Measurements from ENCODE around the gene SOX6. TPM values are rescaled to one million over a fixed set of nuclear protein-coding genes. Genes with fewer than 3 reads are reported as not detected.

Gene SOX6
- total and polyA plus RNA-seq, 2 experiments from 2014 or later = 0.03 to 0.66 TPM

GRCh38 chr11:16266021-16266420 lies 90.3 kb downstream of the SOX6 start:
- Histone ChIP-seq H3K4me1 (ENCODE audit: insufficient read depth) (no peaks in the 10 kb centered on the region), H3K4me3 (no peak overlapping the region), H3K36me3 (ENCODE audit: insufficient read depth) (no peaks in the 10 kb centered on the region), H2AFZ (no peak overlapping the region), H3F3A (replicated peaks; ENCODE audit: low read depth) (no peaks in the 10 kb centered on the region), H3K27me3 (ENCODE audit: insufficient read depth) (no peaks in the 10 kb centered on the region), H3K27ac (ENCODE audit: low read depth) (no peak overlapping the region), H3K9me2 (ENCODE audit: insufficient read depth) (no peaks in the 10 kb centered on the region), H3K4me2 (no peak overlapping the region), H4K20me1 (replicated peaks; ENCODE audit: insufficient read depth) (no peaks in the 10 kb centered on the region), H3K79me2 (replicated peaks; ENCODE audit: insufficient read depth) (no peaks in the 10 kb centered on the region)
- ATAC-seq (no peak), DNase-seq (ENCODE audit: low spot score) (no peak)
- H3K4me1 Mint-ChIP-seq = no peaks in the 10 kb centered on the region
- H3K4me3 Mint-ChIP-seq = no peak overlapping the region
- TF ChIP-seq REST (IDR thresholded peaks at IDR 0.05; ENCODE audit: unreplicated experiment) (no peak), EZH2 (IDR thresholded peaks at IDR 0.05; ENCODE audit: low read depth, unreplicated experiment) (no peak), STAT1 (IDR thresholded peaks at IDR 0.05; ENCODE audit: unreplicated experiment) (no peak), EZH2phosphoT487 (IDR thresholded peaks at IDR 0.05; ENCODE audit: unreplicated experiment) (no peak), ZNF114 (CRISPR knock-in tag; IDR thresholded peaks at IDR 0.05) (no peak), POLR2AphosphoS5 (IDR thresholded peaks at IDR 0.05; ENCODE audit: low read depth) (no peak), ZNF331 (CRISPR knock-in tag; IDR thresholded peaks at IDR 0.05; ENCODE audit: low read depth) (no peak), JUNB (IDR thresholded peaks at IDR 0.05; ENCODE audit: unreplicated experiment) (no peak), CREB1 (CRISPR knock-in tag; IDR thresholded peaks at IDR 0.05; ENCODE audit: low read depth) (no peak), NANOG (IDR thresholded peaks at IDR 0.05; ENCODE audit: borderline replicate concordance) (no peak)
- TF ChIP-seq, protein P1, sequence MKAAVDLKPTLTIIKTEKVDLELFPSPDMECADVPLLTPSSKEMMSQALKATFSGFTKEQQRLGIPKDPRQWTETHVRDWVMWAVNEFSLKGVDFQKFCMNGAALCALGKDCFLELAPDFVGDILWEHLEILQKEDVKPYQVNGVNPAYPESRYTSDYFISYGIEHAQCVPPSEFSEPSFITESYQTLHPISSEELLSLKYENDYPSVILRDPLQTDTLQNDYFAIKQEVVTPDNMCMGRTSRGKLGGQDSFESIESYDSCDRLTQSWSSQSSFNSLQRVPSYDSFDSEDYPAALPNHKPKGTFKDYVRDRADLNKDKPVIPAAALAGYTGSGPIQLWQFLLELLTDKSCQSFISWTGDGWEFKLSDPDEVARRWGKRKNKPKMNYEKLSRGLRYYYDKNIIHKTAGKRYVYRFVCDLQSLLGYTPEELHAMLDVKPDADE (IDR thresholded peaks at IDR 0.05) = no peak
- TF ChIP-seq, protein P2, sequence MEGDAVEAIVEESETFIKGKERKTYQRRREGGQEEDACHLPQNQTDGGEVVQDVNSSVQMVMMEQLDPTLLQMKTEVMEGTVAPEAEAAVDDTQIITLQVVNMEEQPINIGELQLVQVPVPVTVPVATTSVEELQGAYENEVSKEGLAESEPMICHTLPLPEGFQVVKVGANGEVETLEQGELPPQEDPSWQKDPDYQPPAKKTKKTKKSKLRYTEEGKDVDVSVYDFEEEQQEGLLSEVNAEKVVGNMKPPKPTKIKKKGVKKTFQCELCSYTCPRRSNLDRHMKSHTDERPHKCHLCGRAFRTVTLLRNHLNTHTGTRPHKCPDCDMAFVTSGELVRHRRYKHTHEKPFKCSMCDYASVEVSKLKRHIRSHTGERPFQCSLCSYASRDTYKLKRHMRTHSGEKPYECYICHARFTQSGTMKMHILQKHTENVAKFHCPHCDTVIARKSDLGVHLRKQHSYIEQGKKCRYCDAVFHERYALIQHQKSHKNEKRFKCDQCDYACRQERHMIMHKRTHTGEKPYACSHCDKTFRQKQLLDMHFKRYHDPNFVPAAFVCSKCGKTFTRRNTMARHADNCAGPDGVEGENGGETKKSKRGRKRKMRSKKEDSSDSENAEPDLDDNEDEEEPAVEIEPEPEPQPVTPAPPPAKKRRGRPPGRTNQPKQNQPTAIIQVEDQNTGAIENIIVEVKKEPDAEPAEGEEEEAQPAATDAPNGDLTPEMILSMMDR (conservative IDR thresholded peaks at IDR 0.05; ENCODE audit: low read depth in 2 of 2) = no peak
- TF ChIP-seq, protein P3, sequence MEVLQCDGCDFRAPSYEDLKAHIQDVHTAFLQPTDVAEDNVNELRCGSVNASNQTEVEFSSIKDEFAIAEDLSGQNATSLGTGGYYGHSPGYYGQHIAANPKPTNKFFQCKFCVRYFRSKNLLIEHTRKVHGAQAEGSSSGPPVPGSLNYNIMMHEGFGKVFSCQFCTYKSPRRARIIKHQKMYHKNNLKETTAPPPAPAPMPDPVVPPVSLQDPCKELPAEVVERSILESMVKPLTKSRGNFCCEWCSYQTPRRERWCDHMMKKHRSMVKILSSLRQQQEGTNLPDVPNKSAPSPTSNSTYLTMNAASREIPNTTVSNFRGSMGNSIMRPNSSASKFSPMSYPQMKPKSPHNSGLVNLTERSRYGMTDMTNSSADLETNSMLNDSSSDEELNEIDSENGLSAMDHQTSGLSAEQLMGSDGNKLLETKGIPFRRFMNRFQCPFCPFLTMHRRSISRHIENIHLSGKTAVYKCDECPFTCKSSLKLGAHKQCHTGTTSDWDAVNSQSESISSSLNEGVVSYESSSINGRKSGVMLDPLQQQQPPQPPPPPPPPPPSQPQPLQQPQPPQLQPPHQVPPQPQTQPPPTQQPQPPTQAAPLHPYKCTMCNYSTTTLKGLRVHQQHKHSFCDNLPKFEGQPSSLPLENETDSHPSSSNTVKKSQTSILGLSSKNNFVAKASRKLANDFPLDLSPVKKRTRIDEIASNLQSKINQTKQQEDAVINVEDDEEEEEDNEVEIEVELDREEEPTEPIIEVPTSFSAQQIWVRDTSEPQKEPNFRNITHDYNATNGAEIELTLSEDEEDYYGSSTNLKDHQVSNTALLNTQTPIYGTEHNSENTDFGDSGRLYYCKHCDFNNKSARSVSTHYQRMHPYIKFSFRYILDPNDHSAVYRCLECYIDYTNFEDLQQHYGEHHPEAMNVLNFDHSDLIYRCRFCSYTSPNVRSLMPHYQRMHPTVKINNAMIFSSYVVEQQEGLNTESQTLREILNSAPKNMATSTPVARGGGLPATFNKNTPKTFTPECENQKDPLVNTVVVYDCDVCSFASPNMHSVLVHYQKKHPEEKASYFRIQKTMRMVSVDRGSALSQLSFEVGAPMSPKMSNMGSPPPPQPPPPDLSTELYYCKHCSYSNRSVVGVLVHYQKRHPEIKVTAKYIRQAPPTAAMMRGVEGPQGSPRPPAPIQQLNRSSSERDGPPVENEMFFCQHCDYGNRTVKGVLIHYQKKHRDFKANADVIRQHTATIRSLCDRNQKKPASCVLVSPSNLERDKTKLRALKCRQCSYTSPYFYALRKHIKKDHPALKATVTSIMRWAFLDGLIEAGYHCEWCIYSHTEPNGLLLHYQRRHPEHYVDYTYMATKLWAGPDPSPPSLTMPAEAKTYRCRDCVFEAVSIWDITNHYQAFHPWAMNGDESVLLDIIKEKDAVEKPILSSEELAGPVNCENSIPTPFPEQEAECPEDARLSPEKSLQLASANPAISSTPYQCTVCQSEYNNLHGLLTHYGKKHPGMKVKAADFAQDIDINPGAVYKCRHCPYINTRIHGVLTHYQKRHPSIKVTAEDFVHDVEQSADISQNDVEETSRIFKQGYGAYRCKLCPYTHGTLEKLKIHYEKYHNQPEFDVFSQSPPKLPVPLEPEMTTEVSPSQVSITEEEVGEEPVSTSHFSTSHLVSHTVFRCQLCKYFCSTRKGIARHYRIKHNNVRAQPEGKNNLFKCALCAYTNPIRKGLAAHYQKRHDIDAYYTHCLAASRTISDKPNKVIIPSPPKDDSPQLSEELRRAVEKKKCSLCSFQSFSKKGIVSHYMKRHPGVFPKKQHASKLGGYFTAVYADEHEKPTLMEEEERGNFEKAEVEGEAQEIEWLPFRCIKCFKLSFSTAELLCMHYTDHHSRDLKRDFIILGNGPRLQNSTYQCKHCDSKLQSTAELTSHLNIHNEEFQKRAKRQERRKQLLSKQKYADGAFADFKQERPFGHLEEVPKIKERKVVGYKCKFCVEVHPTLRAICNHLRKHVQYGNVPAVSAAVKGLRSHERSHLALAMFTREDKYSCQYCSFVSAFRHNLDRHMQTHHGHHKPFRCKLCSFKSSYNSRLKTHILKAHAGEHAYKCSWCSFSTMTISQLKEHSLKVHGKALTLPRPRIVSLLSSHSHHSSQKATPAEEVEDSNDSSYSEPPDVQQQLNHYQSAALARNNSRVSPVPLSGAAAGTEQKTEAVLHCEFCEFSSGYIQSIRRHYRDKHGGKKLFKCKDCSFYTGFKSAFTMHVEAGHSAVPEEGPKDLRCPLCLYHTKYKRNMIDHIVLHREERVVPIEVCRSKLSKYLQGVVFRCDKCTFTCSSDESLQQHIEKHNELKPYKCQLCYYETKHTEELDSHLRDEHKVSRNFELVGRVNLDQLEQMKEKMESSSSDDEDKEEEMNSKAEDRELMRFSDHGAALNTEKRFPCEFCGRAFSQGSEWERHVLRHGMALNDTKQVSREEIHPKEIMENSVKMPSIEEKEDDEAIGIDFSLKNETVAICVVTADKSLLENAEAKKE (CRISPR knock-in tag; IDR thresholded peaks at IDR 0.05) = no peak
- H3K27ac Mint-ChIP-seq = no peak overlapping the region
- no peaks in the 10 kb centered on the region for H3K36me3 Mint-ChIP-seq (ENCODE audit: low read depth)
- no peaks in the 10 kb centered on the region for H3K27me3 Mint-ChIP-seq (ENCODE audit: insufficient read depth, low read depth, poor library complexity)
- no peaks in the 10 kb centered on the region for H3K9me3 Mint-ChIP-seq

All from GM23338 (cell line).